Neural progenitor cell (in vitro differentiated cells): ENCODE data around the gene SMYD3. TPM values are rescaled to one million over a fixed set of nuclear protein-coding genes. Genes with fewer than 3 reads are reported as not detected.

Experiments
- DNase-seq: peaks from one replicate; pipeline ENCODE4 v3.0.0-alpha.2; 2016; ENCODE audit warnings: low spot score
- H2AFZ ChIP-seq: fragments of 200-600 bp; sonication (generic); replicated peaks from 2 replicates; pipeline ENCODE4 v1.6.1; 2016; ENCODE audit warnings: antibody characterized with exemption
- H3F3A ChIP-seq: fragments of 200-600 bp; sonication (generic); 2 replicates; pipeline ENCODE4 v1.6.1; 2016; ENCODE audit warnings: antibody characterized with exemption, low read depth
- H3K27ac ChIP-seq: fragments of 200-600 bp; sonication (generic); 2 replicates; pipeline ENCODE4 v1.5.1; 2016; ENCODE audit warnings: mild to moderate bottlenecking
- H3K27me3 ChIP-seq: fragments of 200-600 bp; sonication (generic); 2 replicates; pipeline ENCODE4 v1.6.1; 2016; ENCODE audit warnings: mild to moderate bottlenecking, moderate library complexity
- H3K36me3 ChIP-seq: fragments of 200-600 bp; sonication (generic); 2 replicates; pipeline ENCODE4 v1.5.1; 2016
- H3K4me1 ChIP-seq: fragments of 200-600 bp; sonication (generic); 2 replicates; pipeline ENCODE4 v1.6.1; 2016; ENCODE audit warnings: mixed run types
- H3K4me2 ChIP-seq: fragments of 200-600 bp; sonication (generic); 2 replicates; pipeline ENCODE4 v1.6.1; 2016
- H3K4me3 ChIP-seq: fragments of 200-600 bp; sonication (generic); 2 replicates; pipeline ENCODE4 v1.5.1; 2016
- H3K79me2 ChIP-seq: fragments of 200-600 bp; sonication (generic); 2 replicates; pipeline ENCODE4 v1.6.1; 2016; ENCODE audit warnings: low read depth
- H3K9ac ChIP-seq: fragments of 200-600 bp; sonication (generic); 2 replicates; pipeline ENCODE4 v1.6.1; 2016
- H3K9me3 ChIP-seq: fragments of 200-600 bp; sonication (generic); 2 replicates; pipeline ENCODE4 v1.5.1; 2016; ENCODE audit warnings: low read depth
- H4K20me1 ChIP-seq: fragments of 200-600 bp; sonication (generic); 2 replicates; pipeline ENCODE4 v1.6.1; 2016; ENCODE audit warnings: low read depth
- H3K27ac Mint-ChIP-seq: 3 replicates; pipeline ENCODE4 v1.8.0; 2021; ENCODE audit warnings: mixed read lengths
- H3K27me3 Mint-ChIP-seq: 2 replicates; pipeline ENCODE4 v1.8.0; 2022; ENCODE audit warnings: low read depth, mild to moderate bottlenecking, inconsistent platforms, moderate library complexity, mixed read lengths; ENCODE audit not compliant: insufficient read depth
- H3K36me3 Mint-ChIP-seq: 3 replicates; pipeline ENCODE4 v1.8.0; 2021; ENCODE audit warnings: mixed read lengths
- H3K4me1 Mint-ChIP-seq: 3 replicates; pipeline ENCODE4 v1.8.0; 2021; ENCODE audit warnings: mixed read lengths
- H3K4me3 Mint-ChIP-seq: 3 replicates; pipeline ENCODE4 v1.8.0; 2021; ENCODE audit warnings: mild to moderate bottlenecking, moderate library complexity, mixed read lengths
- H3K9me3 Mint-ChIP-seq: 3 replicates; pipeline ENCODE4 v1.8.0; 2020; ENCODE audit warnings: mixed read lengths
- EZH2 ChIP-seq: fragments of 200-600 bp; sonication (generic); IDR thresholded peaks from 2 replicates; pipeline ENCODE4 v1.6.1; 2017; ENCODE audit warnings: antibody characterized with exemption, mild to moderate bottlenecking, moderate library complexity
- EZH2phosphoT487 ChIP-seq: fragments of 200-600 bp; sonication (generic); IDR thresholded peaks from 2 replicates; pipeline ENCODE4 v1.6.1; 2017; ENCODE audit warnings: antibody characterized with exemption
- total RNA-seq: library from RNA; depleted of rRNA; stranded (reverse); fragments of >200 nt; gene quantifications from 2 replicates; pipeline ENCODE4 v1.2.3, GENCODE V29; 2015; ENCODE audit warnings: low replicate concordance
- TF ChIP-seq, protein P1 (sequence below): fragments of 200-600 bp; sonication (generic); IDR thresholded peaks from 2 replicates; pipeline ENCODE4 v1.5.1; 2017; ENCODE audit warnings: antibody characterized with exemption, mild to moderate bottlenecking

The SMYD3 gene
- total RNA-seq, 1 donor from 2014 or later, result 43.2 TPM

DNA sequence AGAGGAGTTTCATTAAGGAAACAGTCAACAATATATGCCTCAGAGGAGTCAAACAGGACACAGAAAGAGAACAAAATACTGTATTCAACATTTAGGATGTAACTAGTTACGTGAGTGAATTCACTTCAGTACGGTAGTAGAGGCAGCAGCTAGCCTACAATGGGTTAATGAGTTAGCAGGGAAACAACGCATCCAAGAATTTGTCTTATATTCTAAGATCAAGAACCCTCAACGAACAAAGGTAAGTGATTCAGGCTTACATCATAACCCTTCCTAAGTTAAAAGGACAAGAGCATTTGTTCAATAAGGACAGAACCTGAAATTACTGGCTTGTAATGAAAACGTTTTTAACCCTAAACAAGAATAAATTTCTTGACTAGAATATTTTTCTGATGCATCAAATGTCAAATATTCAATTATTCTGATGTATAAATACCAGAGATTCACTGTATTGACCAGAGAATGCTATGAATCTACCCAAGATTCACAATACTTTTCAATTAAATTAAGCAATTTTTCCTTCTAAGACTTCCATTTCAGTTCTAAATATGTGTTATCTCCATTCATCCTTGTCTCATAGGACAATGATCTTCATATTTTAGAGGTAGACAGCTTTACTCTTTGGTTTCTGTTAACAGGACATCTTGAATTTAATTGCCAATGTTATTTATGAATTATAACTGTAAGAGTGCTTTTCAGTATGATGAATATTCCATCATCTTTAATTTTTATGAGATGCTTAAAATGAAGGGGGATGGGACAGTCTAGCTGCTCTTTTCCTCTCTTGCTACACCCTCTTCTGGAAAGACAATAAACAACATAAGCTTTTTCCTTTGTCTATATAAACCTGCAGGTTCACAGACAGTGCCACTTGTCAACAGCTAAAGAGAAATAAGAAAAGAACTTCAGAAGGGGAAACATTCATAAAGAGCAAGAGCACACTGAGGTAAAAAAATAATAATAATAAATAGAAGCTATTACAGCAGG lies 209.5 kb downstream of the SMYD3 start:
- H3K36me3 ChIP-seq, result no peaks in the 10 kb centered on the region
- Mint-ChIP-seq H3K27ac (no peak overlapping the region), H3K4me3 (no peak overlapping the region), H3K4me1 (peaks cover 25% of the 10 kb centered on the region), H3K27me3 (peaks cover 7% of the 10 kb centered on the region), H3K9me3 (no peaks in the 10 kb centered on the region), H3K36me3 (no peaks in the 10 kb centered on the region)
- DNase-seq, result no peak
- H3K79me2 ChIP-seq, result no peaks in the 10 kb centered on the region
- no peak overlapping the region for H3K27ac ChIP-seq
- H4K20me1 ChIP-seq, result peaks cover under 1% of the 10 kb centered on the region
- no peaks in the 10 kb centered on the region for H3K9me3 ChIP-seq
- H3K4me2 ChIP-seq, result no peak overlapping the region
- no peak overlapping the region for H2AFZ ChIP-seq
- H3K9ac ChIP-seq, result no peak overlapping the region
- peaks cover 1% of the 10 kb centered on the region for H3K4me1 ChIP-seq
- TF ChIP-seq, protein P1, sequence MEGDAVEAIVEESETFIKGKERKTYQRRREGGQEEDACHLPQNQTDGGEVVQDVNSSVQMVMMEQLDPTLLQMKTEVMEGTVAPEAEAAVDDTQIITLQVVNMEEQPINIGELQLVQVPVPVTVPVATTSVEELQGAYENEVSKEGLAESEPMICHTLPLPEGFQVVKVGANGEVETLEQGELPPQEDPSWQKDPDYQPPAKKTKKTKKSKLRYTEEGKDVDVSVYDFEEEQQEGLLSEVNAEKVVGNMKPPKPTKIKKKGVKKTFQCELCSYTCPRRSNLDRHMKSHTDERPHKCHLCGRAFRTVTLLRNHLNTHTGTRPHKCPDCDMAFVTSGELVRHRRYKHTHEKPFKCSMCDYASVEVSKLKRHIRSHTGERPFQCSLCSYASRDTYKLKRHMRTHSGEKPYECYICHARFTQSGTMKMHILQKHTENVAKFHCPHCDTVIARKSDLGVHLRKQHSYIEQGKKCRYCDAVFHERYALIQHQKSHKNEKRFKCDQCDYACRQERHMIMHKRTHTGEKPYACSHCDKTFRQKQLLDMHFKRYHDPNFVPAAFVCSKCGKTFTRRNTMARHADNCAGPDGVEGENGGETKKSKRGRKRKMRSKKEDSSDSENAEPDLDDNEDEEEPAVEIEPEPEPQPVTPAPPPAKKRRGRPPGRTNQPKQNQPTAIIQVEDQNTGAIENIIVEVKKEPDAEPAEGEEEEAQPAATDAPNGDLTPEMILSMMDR, result no peak
- TF ChIP-seq EZH2, result no peak
- TF ChIP-seq EZH2phosphoT487, result no peak
- H3K4me3 ChIP-seq, result no peak overlapping the region
- H3F3A ChIP-seq, result no peaks in the 10 kb centered on the region
- H3K27me3 ChIP-seq, result no peaks in the 10 kb centered on the region

GRCh38 chr1:246295968-246296367 lies 211.1 kb downstream of the SMYD3 start:
- Histone ChIP-seq H3K79me2 (no peaks in the 10 kb centered on the region), H3K4me1 (no peaks in the 10 kb centered on the region), H3K9ac (no peak overlapping the region), H3K36me3 (no peaks in the 10 kb centered on the region), H2AFZ (no peak overlapping the region), H3K27ac (no peak overlapping the region), H3F3A (no peaks in the 10 kb centered on the region), H3K9me3 (no peaks in the 10 kb centered on the region), H3K4me3 (no peak overlapping the region), H3K27me3 (no peaks in the 10 kb centered on the region), H3K4me2 (no peak overlapping the region), H4K20me1 (no peaks in the 10 kb centered on the region)
- no peak overlapping the region for H3K27ac Mint-ChIP-seq
- peaks cover 12% of the 10 kb centered on the region for H3K4me1 Mint-ChIP-seq
- no peak overlapping the region for H3K4me3 Mint-ChIP-seq
- TF ChIP-seq EZH2phosphoT487 (no peak), EZH2 (no peak)
- no peak for DNase-seq
- peaks cover 2% of the 10 kb centered on the region for H3K27me3 Mint-ChIP-seq
- no peaks in the 10 kb centered on the region for H3K9me3 Mint-ChIP-seq
- no peaks in the 10 kb centered on the region for H3K36me3 Mint-ChIP-seq

GRCh38 chr1:246295340-246295739 lies 211.7 kb downstream of the SMYD3 start:
- no peaks in the 10 kb centered on the region for H3F3A ChIP-seq
- H3K27me3 ChIP-seq, result no peaks in the 10 kb centered on the region
- no peak overlapping the region for H2AFZ ChIP-seq
- Mint-ChIP-seq H3K27ac (no peak overlapping the region), H3K4me3 (no peak overlapping the region), H3K36me3 (no peaks in the 10 kb centered on the region), H3K27me3 (peaks cover 2% of the 10 kb centered on the region), H3K4me1 (peaks cover 12% of the 10 kb centered on the region), H3K9me3 (no peaks in the 10 kb centered on the region)
- no peaks in the 10 kb centered on the region for H3K36me3 ChIP-seq
- no peak overlapping the region for H3K27ac ChIP-seq
- DNase-seq, result no peak
- H3K4me1 ChIP-seq, result no peaks in the 10 kb centered on the region
- no peaks in the 10 kb centered on the region for H3K79me2 ChIP-seq
- no peak overlapping the region for H3K4me3 ChIP-seq
- H4K20me1 ChIP-seq, result no peaks in the 10 kb centered on the region
- no peak overlapping the region for H3K4me2 ChIP-seq
- H3K9ac ChIP-seq, result no peak overlapping the region
- TF ChIP-seq EZH2, result no peak
- no peak for TF ChIP-seq EZH2phosphoT487
- TF ChIP-seq, protein P1, result no peak
- no peaks in the 10 kb centered on the region for H3K9me3 ChIP-seq

DNA sequence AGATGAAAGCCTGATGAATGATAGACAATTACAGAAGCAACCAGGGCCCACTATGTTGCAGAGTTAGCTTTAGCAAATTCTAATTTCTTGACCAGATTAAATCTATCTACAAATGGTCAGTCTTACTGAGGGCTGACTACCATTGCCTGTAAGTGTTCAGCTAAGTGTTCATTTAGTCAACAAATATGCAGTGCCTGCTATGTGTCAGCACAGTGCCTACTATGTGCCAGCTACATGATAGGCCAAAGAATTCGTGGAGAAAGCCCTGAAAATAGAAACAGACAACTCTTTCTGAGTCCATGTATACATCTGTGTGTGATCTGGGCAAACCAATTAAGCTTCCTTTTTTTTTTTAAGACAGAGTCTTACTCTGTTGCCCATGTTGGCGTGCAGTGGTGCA lies 212.8 kb downstream of the SMYD3 start:
- H3K9me3 ChIP-seq, result no peaks in the 10 kb centered on the region
- no peak for TF ChIP-seq EZH2
- TF ChIP-seq, protein P1, result no peak
- no peak for TF ChIP-seq EZH2phosphoT487
- no peak overlapping the region for H3K27ac ChIP-seq
- no peak overlapping the region for H3K27ac Mint-ChIP-seq
- no peak overlapping the region for H3K4me3 ChIP-seq
- H3K4me3 Mint-ChIP-seq, result no peak overlapping the region
- no peak overlapping the region for H2AFZ ChIP-seq
- DNase-seq, result no peak
- peaks cover 18% of the 10 kb centered on the region for H3K4me1 Mint-ChIP-seq
- peaks cover 2% of the 10 kb centered on the region for H3K27me3 Mint-ChIP-seq
- no peaks in the 10 kb centered on the region for H3F3A ChIP-seq
- no peak overlapping the region for H3K9ac ChIP-seq
- no peaks in the 10 kb centered on the region for H3K36me3 ChIP-seq
- H3K27me3 ChIP-seq, result no peaks in the 10 kb centered on the region
- no peaks in the 10 kb centered on the region for H4K20me1 ChIP-seq
- no peak overlapping the region for H3K4me2 ChIP-seq
- no peaks in the 10 kb centered on the region for H3K36me3 Mint-ChIP-seq
- no peaks in the 10 kb centered on the region for H3K79me2 ChIP-seq
- no peaks in the 10 kb centered on the region for H3K4me1 ChIP-seq
- no peaks in the 10 kb centered on the region for H3K9me3 Mint-ChIP-seq
